ENCODE measurements around the gene OCEL1. TPM values are rescaled to one million over a fixed set of nuclear protein-coding genes. Genes with fewer than 3 reads are reported as not detected.

The OCEL1 gene
- total RNA-seq, 1 experiment from 2014 or later, result 25.7 TPM

GRCh38 chr19:17211547-17212446 lies 14.2 kb upstream of the OCEL1 start:
- no peak overlapping the region for H3K4me3 Mint-ChIP-seq
- H3K56ac ChIP-seq (ENCODE audit: insufficient read length, low read depth, low read length), result no peak overlapping the region
- H3K9ac ChIP-seq (ENCODE audit: extremely low read depth, insufficient read length, low read length), result no peak overlapping the region
- H3K27me3 Mint-ChIP-seq (ENCODE audit: low read depth), result no peaks in the 10 kb centered on the region
- peaks cover 12 to 26% of the 10 kb centered on the region in 2 experiments for H3K4me1 Mint-ChIP-seq
- no peak overlapping the region for H3K14ac ChIP-seq (ENCODE audit: insufficient read depth, low read length)
- H2BK12ac ChIP-seq (ENCODE audit: insufficient read length, low read depth, low read length), result no peak overlapping the region
- H2BK5ac ChIP-seq (ENCODE audit: insufficient read length, low read length), result no peak overlapping the region
- H3K18ac ChIP-seq (ENCODE audit: insufficient read length, low read depth, low read length), result no peak overlapping the region
- no peak overlapping the region for H3K27ac ChIP-seq (ENCODE audit: insufficient read length, low read depth, low read length)
- H3K4ac ChIP-seq (ENCODE audit: low read depth, low read length), result no peak overlapping the region
- H3K9me3 Mint-ChIP-seq, result no peaks in the 10 kb centered on the region
- H3K36me3 Mint-ChIP-seq (ENCODE audit: insufficient read depth in 1 of 3, low read depth in 3 of 3), result peaks cover 8 to 39% (median 31%) of the 10 kb centered on the region in 3 experiments; a peak in 6 of 7 replicates
- H3K27ac Mint-ChIP-seq, result peak overlapping the region in 1 of 3 experiments; percentile 76; a peak in 1 of 7 replicates
- H3K27me3 ChIP-seq (ENCODE audit: insufficient read depth, low read length), result no peaks in the 10 kb centered on the region
- H2BK20ac ChIP-seq (ENCODE audit: low read depth, low read length, poor library complexity, severe bottlenecking), result no peak overlapping the region
- no peak overlapping the region for H2BK120ac ChIP-seq (ENCODE audit: low read depth, low read length, poor library complexity, severe bottlenecking)
- no peak overlapping the region for H2AK5ac ChIP-seq (ENCODE audit: insufficient read length, low read length)
- H2AFZ ChIP-seq (ENCODE audit: low read length), result no peak overlapping the region
- no peak overlapping the region for H4K5ac ChIP-seq (ENCODE audit: insufficient read length, low read depth, low read length)
- no peaks in the 10 kb centered on the region for H3K9me3 ChIP-seq (ENCODE audit: control insufficient read depth, low read depth, low read length)
- no peak overlapping the region for H2BK15ac ChIP-seq (ENCODE audit: low read depth, low read length)
- H4K20me1 ChIP-seq (ENCODE audit: control insufficient read depth, insufficient read depth, insufficient read length), result peaks cover 2% of the 10 kb centered on the region
- H3K23me2 ChIP-seq (ENCODE audit: insufficient read length, low read depth, low read length, poor library complexity, severe bottlenecking), result peaks cover 5% of the 10 kb centered on the region
- H3K79me1 ChIP-seq (ENCODE audit: insufficient read depth, low read depth, low read length, poor library complexity, severe bottlenecking), result no peaks in the 10 kb centered on the region
- H3K4me1 ChIP-seq (ENCODE audit: insufficient read depth, low read length), result no peaks in the 10 kb centered on the region; the same call in 1 of the 2 replicates
- WGBS (ENCODE audit: extremely low coverage, insufficient read length, low lambda C conversion rate), result no CpG with 5 or more reads among the region's 58 CpGs
- no peak overlapping the region for H4K91ac ChIP-seq (ENCODE audit: insufficient read length, low read depth, low read length)
- DNase-seq, result no peak
- H3K23ac ChIP-seq (ENCODE audit: insufficient read length, low read depth, low read length), result no peak overlapping the region
- H4K8ac ChIP-seq (replicated peaks; ENCODE audit: insufficient read length, low read depth, low read length), result no peak overlapping the region
- H3K4me2 ChIP-seq (ENCODE audit: insufficient read depth, insufficient read length, low read length), result no peak overlapping the region
- no peak overlapping the region for H3T11ph ChIP-seq (ENCODE audit: low read length)
- H3K79me2 ChIP-seq (ENCODE audit: insufficient read depth, low read length), result no peaks in the 10 kb centered on the region
- no peak for TF ChIP-seq CTCF (conservative IDR thresholded peaks at IDR 0.05)

Data from H9 (cell line).